C4-2B (cell line): ENCODE results near the gene GYPC.

Source experiments
- ZFX ChIP-seq: fragments of 450-650 bp; IDR thresholded peaks from 2 replicates; pipeline ENCODE4 v1.6.1; 2017
- TF ChIP-seq, protein P1 (sequence below): fragments of 450-650 bp; conservative IDR thresholded peaks from 2 replicates; pipeline ENCODE4 v1.5.1; 2017; ENCODE audit warnings: mild to moderate bottlenecking

DNA sequence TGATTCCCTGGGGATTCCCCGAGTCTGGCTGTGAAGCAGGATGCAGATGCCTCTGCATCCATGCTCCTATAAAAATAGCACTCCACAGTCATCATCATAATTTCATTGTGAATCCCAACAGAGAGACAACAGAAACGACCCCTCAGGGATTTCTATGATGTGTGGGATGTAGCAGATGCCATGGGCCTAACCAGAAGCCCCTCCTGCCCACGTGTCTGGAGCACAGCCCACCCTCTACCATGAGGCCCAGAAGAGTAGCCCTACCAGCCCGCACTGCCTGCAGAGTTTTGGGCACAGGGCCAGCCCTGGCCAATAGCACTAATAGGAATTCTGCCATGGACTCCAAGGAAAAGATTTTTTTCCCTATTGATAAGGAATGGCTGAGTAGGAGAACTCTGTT, 66.6 kb downstream of the GYPC start:
- TF ChIP-seq, protein P1, sequence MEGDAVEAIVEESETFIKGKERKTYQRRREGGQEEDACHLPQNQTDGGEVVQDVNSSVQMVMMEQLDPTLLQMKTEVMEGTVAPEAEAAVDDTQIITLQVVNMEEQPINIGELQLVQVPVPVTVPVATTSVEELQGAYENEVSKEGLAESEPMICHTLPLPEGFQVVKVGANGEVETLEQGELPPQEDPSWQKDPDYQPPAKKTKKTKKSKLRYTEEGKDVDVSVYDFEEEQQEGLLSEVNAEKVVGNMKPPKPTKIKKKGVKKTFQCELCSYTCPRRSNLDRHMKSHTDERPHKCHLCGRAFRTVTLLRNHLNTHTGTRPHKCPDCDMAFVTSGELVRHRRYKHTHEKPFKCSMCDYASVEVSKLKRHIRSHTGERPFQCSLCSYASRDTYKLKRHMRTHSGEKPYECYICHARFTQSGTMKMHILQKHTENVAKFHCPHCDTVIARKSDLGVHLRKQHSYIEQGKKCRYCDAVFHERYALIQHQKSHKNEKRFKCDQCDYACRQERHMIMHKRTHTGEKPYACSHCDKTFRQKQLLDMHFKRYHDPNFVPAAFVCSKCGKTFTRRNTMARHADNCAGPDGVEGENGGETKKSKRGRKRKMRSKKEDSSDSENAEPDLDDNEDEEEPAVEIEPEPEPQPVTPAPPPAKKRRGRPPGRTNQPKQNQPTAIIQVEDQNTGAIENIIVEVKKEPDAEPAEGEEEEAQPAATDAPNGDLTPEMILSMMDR: no peak
- no peak for TF ChIP-seq ZFX
